Mucosa of stomach (tissue), 1 donor: ENCODE results near the gene C8A.

Experiments
- H3K27me3 ChIP-seq: one replicate; pipeline ENCODE4 v1.7.0; 2013; ENCODE audit warnings: mild to moderate bottlenecking, low read length; ENCODE audit not compliant: control insufficient read depth, insufficient read depth
- H3K36me3 ChIP-seq: one replicate; pipeline ENCODE4 v1.7.0; 2013; ENCODE audit warnings: low read length; ENCODE audit not compliant: control insufficient read depth, insufficient read depth
- H3K4me1 ChIP-seq: one replicate; pipeline ENCODE4 v1.7.0; 2013; ENCODE audit warnings: mild to moderate bottlenecking, low read length; ENCODE audit not compliant: control insufficient read depth, insufficient read depth
- H3K4me3 ChIP-seq: one replicate; pipeline ENCODE4 v1.7.0; 2013; ENCODE audit warnings: low read length
- H3K9ac ChIP-seq: one replicate; pipeline ENCODE4 v1.7.0; 2013; ENCODE audit warnings: mild to moderate bottlenecking, low read length, moderate library complexity
- H3K9me3 ChIP-seq: one replicate; pipeline ENCODE4 v1.7.0; 2013; ENCODE audit warnings: mild to moderate bottlenecking, low read length, moderate library complexity; ENCODE audit not compliant: control insufficient read depth
- donor health status: Pancreatic carcinoma.

Gene C8A

GRCh38 chr1:56934430-56935060 is 79.9 kb downstream of the C8A start:
- Histone ChIP-seq H3K9me3 (no peaks in the 10 kb centered on the region), H3K4me1 (no peaks in the 10 kb centered on the region), H3K9ac (no peak overlapping the region), H3K27me3 (no peaks in the 10 kb centered on the region), H3K4me3 (no peak overlapping the region), H3K36me3 (no peaks in the 10 kb centered on the region)

DNA sequence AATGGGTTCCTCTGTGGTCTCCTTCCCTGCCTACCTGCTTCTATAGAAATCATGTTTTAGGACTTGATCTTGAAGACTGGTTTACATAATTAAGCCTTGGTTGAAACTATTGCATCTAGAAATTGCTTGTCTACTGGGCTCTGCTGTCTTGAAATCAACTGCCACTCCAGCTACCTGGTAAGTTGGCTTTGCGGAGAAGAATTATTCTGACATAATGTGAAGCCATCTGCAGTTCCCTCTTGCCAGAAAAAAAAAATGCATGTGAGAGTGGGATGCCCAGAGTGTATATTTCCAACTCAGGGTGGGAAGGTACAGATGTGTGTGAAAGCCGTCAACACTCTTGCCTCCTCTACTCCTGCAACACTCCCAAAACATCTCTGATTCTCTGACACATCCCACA is 84.0 kb downstream of the C8A start:
- no peaks in the 10 kb centered on the region for H3K36me3 ChIP-seq
- no peaks in the 10 kb centered on the region for H3K9me3 ChIP-seq
- no peaks in the 10 kb centered on the region for H3K27me3 ChIP-seq

DNA sequence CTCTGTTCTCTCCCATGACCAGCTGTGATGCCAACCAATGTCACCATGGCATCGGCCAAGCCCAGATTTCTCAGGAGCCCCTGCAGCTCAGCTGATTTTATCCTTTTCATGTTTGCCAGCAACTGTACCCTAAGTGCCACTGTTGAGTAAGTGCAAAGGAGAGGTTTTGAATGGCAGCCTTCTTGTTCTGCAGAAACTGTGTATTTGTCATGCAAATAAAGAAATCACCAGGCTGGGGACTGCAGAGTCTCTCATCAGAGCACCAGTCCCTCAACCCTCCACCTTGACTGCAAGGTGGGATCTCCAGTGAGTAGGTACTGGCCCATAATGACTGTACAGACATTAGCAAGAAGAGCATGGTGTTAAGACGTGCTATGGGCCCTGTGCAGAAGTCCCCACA is 84.6 kb downstream of the C8A start:
- Histone ChIP-seq H3K4me3 (no peak overlapping the region), H3K36me3 (no peaks in the 10 kb centered on the region), H3K9me3 (no peaks in the 10 kb centered on the region), H3K4me1 (no peaks in the 10 kb centered on the region), H3K9ac (no peak overlapping the region), H3K27me3 (no peaks in the 10 kb centered on the region)

More for the DNA sequence above, 84.0 kb downstream of the C8A start:
- H3K4me3 ChIP-seq: no peak overlapping the region
- no peaks in the 10 kb centered on the region for H3K4me1 ChIP-seq
- H3K9ac ChIP-seq: no peak overlapping the region

DNA sequence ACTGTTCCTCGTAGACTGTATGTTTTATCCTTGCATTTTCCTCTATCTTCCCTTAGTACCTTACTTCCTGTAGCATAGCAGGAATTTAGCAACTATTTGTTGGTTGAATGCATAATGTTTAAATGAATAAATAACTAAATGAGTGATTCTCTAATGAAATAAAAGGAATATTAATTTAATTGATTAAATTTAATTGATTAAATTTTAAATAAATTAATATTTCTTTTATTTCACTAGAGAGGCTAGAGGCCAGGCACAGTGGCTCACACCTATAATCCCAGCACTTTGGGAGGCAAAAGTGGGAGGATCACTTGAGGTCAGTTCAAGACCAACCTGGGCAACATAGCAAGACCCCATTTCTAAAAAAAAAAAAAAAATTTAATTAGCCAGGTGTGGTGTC is 85.4 kb downstream of the C8A start:
- no peaks in the 10 kb centered on the region for H3K9me3 ChIP-seq
- no peaks in the 10 kb centered on the region for H3K27me3 ChIP-seq
- no peaks in the 10 kb centered on the region for H3K4me1 ChIP-seq

DNA sequence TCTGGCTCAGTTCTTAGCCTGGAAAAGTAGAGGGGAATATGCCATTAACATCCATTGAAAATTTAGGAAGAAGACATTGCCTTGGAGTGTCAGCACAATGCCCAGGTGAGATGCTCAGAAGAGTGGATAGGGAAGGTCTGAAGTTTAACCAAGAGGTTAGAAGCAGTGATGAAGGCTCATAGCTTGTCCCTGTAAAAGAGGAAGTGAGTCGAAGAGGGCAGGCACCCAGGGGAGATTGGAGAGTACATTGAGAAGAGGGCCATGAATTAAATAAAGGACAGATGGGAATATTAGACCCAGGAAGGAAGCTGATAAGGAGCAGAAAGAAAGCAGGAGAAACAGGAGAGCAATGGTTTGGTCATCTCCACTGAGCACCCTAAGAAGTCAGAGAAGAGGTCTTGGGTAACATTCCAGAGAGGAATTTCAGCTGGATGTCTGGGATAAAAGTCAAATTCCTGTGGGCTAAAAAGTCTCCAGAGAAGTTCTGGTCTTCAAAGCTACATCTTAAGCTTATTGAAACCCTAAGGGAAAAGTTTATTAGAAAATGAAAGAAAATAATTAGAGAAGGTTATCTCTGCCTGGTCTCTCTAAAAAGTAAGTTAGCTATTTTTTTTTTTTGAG is 93.9 kb downstream of the C8A start:
- Histone ChIP-seq H3K9ac (no peak overlapping the region), H3K36me3 (no peaks in the 10 kb centered on the region), H3K4me3 (no peak overlapping the region), H3K9me3 (no peaks in the 10 kb centered on the region), H3K4me1 (no peaks in the 10 kb centered on the region), H3K27me3 (no peaks in the 10 kb centered on the region)

More for the DNA sequence above, 85.4 kb downstream of the C8A start:
- Histone ChIP-seq H3K9ac (no peak overlapping the region), H3K4me3 (no peak overlapping the region), H3K36me3 (no peaks in the 10 kb centered on the region)

- no peaks in the 10 kb centered on the region for H3K36me3 ChIP-seq
- H3K27me3 ChIP-seq: no peaks in the 10 kb centered on the region
- H3K4me3 ChIP-seq: no peak overlapping the region
- H3K9me3 ChIP-seq: no peaks in the 10 kb centered on the region
- no peak overlapping the region for H3K9ac ChIP-seq
- H3K4me1 ChIP-seq: no peaks in the 10 kb centered on the region
Measured at GRCh38 chr1:56952501-56952900, 97.9 kb downstream of the C8A start.

DNA sequence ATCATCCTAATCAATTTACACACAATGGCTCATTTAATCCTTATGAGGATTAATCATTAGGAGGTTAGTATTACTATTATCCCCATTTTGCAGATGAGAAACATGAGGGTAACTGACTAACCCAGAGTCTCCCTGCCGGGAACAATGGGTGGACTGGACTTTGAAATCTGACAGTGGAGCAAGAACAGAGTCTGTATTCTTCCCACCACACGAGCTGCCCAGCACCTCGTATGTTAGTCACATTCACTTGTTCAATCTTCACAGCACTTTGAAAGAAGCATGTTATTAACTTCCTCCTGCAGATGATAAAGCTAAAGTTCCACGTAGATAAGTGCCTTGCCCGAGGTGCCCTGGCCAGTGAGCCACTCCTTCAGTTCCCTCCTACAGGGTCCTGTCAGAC is 98.8 kb downstream of the C8A start:
- Histone ChIP-seq H3K27me3 (no peaks in the 10 kb centered on the region), H3K9me3 (no peaks in the 10 kb centered on the region), H3K4me1 (no peaks in the 10 kb centered on the region), H3K36me3 (no peaks in the 10 kb centered on the region), H3K4me3 (no peak overlapping the region), H3K9ac (no peak overlapping the region)

DNA sequence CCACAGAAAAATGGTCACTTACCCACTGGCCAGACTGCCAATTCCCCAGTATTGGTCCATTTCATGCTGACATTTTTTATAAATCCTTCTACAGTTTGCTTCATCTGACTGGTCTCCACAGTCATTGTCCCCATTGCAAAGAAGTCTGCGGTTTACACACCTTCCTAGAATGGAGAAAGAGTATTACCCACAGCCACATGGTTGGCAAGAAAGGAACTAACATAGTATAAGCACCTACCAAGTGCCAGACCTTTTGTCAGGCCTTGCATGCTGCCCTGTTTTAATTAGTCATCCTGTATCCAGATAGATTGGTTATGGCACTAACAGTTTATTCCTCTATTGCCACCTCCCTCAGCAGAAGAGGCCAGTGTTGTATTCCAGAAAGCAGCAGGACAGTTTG is 100.1 kb downstream of the C8A start:
- H3K4me3 ChIP-seq: no peak overlapping the region
- H3K36me3 ChIP-seq: no peaks in the 10 kb centered on the region
- H3K27me3 ChIP-seq: no peaks in the 10 kb centered on the region
- no peaks in the 10 kb centered on the region for H3K4me1 ChIP-seq
- no peak overlapping the region for H3K9ac ChIP-seq
- no peaks in the 10 kb centered on the region for H3K9me3 ChIP-seq

DNA sequence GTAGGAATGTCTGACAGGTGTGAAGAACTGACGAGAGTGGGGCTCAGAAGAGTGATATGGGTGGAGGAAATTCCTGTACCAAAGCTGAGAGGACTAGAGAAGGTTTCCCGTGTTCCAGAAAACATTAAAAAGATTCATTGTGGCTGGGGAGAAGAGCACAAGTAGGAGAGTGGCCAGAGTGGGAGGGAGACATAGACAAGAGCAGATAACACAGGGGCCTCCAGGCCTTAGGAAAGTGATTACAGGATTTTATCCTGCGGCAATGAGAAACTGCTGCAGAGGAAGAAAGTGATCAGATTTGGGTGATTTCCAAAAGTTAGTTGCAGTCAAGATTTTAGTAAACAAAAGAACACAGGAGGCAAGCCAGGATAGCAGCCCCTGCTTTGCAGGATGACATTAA is 103.3 kb downstream of the C8A start:
- Histone ChIP-seq H3K27me3 (no peaks in the 10 kb centered on the region), H3K4me1 (no peaks in the 10 kb centered on the region), H3K4me3 (no peak overlapping the region), H3K9ac (no peak overlapping the region), H3K9me3 (no peaks in the 10 kb centered on the region), H3K36me3 (no peaks in the 10 kb centered on the region)

GRCh38 chr1:56958526-56958925 is 103.9 kb downstream of the C8A start:
- H3K4me3 ChIP-seq: no peak overlapping the region

DNA sequence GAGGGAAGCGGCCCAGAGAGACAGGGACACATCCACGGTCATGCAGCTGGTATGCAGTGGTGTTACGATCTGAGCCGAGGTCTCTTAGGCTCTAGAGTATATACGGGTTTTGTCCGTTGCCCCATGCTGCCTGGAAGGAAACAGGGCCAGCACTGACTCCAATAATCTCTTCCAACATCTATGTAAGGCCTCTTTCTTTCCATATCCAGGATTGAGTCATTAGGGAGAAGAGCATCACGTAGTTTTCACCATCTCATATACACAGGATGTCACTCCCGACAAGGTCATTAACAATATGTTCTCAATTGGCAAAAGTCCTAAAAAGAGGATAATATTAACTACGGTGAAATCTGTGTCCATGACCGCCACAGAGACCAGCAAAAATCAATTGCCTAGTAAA is 106.8 kb downstream of the C8A start:
- Histone ChIP-seq H3K4me3 (no peak overlapping the region), H3K9ac (no peak overlapping the region), H3K9me3 (no peaks in the 10 kb centered on the region), H3K27me3 (no peaks in the 10 kb centered on the region), H3K36me3 (no peaks in the 10 kb centered on the region), H3K4me1 (no peaks in the 10 kb centered on the region)

More at GRCh38 chr1:56958526-56958925, 103.9 kb downstream of the C8A start:
- H3K4me1 ChIP-seq: no peaks in the 10 kb centered on the region
- H3K36me3 ChIP-seq: no peaks in the 10 kb centered on the region
- no peaks in the 10 kb centered on the region for H3K27me3 ChIP-seq
- H3K9me3 ChIP-seq: no peaks in the 10 kb centered on the region
- no peak overlapping the region for H3K9ac ChIP-seq

DNA sequence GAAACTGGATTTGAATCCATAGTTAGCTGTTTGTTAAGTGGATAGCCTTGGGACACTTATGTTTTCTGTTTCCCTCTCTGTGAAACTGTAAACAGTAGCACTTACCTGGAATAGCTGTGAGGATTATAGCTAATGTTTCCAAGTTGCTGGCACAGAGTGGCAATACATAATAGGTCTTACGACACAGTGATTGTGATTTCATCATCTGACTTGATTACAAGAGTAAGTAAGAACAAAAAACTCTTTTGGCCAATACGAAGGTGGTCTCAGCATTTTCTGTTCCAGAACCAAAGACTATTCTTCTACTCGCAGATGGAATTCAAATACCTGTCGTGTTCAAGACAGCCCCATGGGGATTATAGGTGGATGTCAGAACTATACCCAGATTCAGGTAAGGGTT is 109.1 kb downstream of the C8A start:
- Histone ChIP-seq H3K27me3 (no peaks in the 10 kb centered on the region), H3K9me3 (no peaks in the 10 kb centered on the region), H3K4me1 (no peaks in the 10 kb centered on the region), H3K36me3 (no peaks in the 10 kb centered on the region), H3K9ac (no peak overlapping the region), H3K4me3 (no peak overlapping the region)
